ENCODE measurements around the gene ETFA.
A peak's percentile ranks its signal among the peaks of the same experiment; 100 is the strongest.

ETFA gene

DNA sequence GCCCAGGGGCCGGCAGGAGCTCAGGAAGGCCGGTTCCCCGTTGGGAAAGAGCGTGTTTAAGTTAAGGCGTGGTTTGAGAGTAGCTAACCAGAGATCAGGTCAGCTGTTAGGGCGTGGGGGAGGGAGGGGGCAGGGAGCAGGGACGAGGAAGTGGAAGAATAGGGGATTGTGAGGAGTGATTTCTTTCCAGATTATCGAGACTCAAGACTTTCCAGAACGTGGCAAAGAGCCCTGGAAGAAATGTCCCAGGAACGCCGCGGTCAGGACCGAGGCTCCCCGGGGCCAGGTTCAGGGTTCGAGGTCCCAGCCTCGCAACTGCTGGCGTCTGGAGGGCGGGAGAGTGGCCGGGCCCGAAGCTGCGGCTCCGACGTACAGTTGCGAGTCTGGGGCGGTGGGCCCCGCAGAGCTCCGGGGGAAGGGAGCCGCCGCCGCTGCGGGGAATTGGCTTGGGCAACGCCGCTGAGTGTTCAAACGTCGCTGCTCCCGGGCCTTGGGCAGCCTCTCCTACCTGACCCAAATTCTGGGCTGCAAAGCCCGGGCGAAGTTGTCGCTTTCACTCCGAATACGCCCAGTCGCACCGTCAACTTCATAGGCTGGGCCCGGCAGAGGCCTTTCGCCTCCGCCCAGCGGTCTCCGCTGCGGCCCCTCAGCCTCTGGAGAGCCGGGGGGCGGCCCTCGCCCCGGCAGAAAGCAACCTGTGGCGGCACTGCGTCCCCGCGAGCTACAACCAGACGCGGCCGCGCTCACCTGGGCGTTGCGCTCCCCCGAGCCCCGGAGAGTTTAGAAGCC, 34.8 kb upstream of the ETFA start:
- peaks cover 99% of the 10 kb centered on the region for H3K27me3 ChIP-seq (ENCODE audit: insufficient read depth, low read length)
- no peak overlapping the region for H3K27ac ChIP-seq (ENCODE audit: low read length)
- H3K9ac ChIP-seq (ENCODE audit: low read depth, low read length), result no peak overlapping the region; the same call in 1 of the 2 replicates
- H3K9me3 ChIP-seq (ENCODE audit: insufficient read depth, low read depth, low read length), result no peaks in the 10 kb centered on the region; the same call in none of the 2 replicates
- no peaks in the 10 kb centered on the region for H3K36me3 ChIP-seq (ENCODE audit: insufficient read depth, low read depth, low read length)
- H3K4me1 ChIP-seq (ENCODE audit: insufficient read depth, low read length), result no peaks in the 10 kb centered on the region
- peak overlapping the region; percentile 69 for H3K4me3 ChIP-seq (ENCODE audit: low read length)

DNA sequence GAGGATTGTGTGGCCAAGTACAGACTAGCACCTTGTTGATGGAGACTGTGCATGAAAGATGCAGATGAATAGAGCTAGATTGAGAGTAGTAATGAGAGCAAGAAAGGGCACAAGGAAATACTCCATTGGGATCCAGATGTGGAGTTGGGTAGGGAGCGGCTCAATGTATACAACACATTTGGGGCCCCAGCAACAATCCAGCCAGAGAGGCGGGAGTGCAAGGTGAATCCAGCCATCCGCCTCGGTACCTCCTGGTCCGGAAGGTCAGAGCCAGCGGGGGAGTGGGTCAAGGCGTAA, 34.3 kb upstream of the ETFA start:
- H3K4me3 ChIP-seq (ENCODE audit: low read length), result peak overlapping the region; percentile 69
- peaks cover 100% of the 10 kb centered on the region for H3K27me3 ChIP-seq (ENCODE audit: insufficient read depth, low read length)
- no peak overlapping the region for H3K9ac ChIP-seq (ENCODE audit: low read depth, low read length)
- no peaks in the 10 kb centered on the region for H3K36me3 ChIP-seq (ENCODE audit: insufficient read depth, low read depth, low read length)
- no peak overlapping the region for H3K27ac ChIP-seq (ENCODE audit: low read length)
- H3K9me3 ChIP-seq (ENCODE audit: insufficient read depth, low read depth, low read length), result no peaks in the 10 kb centered on the region; the same call in none of the 2 replicates
- peaks cover 3% of the 10 kb centered on the region; the same call in 1 of the 2 replicates for H3K4me1 ChIP-seq (ENCODE audit: insufficient read depth, low read length)

GRCh38 chr15:76344893-76345582, 33.8 kb upstream of the ETFA start:
- Histone ChIP-seq H3K27ac (ENCODE audit: low read length) (no peak overlapping the region), H3K4me3 (ENCODE audit: low read length) (peak overlapping the region; percentile 69), H3K4me1 (ENCODE audit: insufficient read depth, low read length) (peaks cover 6% of the 10 kb centered on the region; the same call in 1 of the 2 replicates), H3K9ac (ENCODE audit: low read depth, low read length) (no peak overlapping the region), H3K36me3 (ENCODE audit: insufficient read depth, low read depth, low read length) (no peaks in the 10 kb centered on the region), H3K27me3 (ENCODE audit: insufficient read depth, low read length) (peaks cover 100% of the 10 kb centered on the region), H3K9me3 (ENCODE audit: insufficient read depth, low read depth, low read length) (no peaks in the 10 kb centered on the region; the same call in none of the 2 replicates)

- Histone ChIP-seq H3K4me1 (ENCODE audit: insufficient read depth, low read length) (peaks cover 6% of the 10 kb centered on the region; the same call in 1 of the 2 replicates), H3K36me3 (ENCODE audit: insufficient read depth, low read depth, low read length) (no peaks in the 10 kb centered on the region), H3K4me3 (ENCODE audit: low read length) (no peak overlapping the region), H3K27me3 (ENCODE audit: insufficient read depth, low read length) (peaks cover 100% of the 10 kb centered on the region), H3K9ac (ENCODE audit: low read depth, low read length) (no peak overlapping the region), H3K9me3 (ENCODE audit: insufficient read depth, low read depth, low read length) (peaks cover 4% of the 10 kb centered on the region), H3K27ac (ENCODE audit: low read length) (no peak overlapping the region)
Measured at GRCh38 chr15:76343313-76343996, 32.2 kb upstream of the ETFA start.

- Histone ChIP-seq H3K27me3 (ENCODE audit: insufficient read depth, low read length) (peaks cover 100% of the 10 kb centered on the region), H3K4me1 (ENCODE audit: insufficient read depth, low read length) (peaks cover 6% of the 10 kb centered on the region; the same call in 1 of the 2 replicates), H3K36me3 (ENCODE audit: insufficient read depth, low read depth, low read length) (no peaks in the 10 kb centered on the region), H3K9me3 (ENCODE audit: insufficient read depth, low read depth, low read length) (peaks cover 4% of the 10 kb centered on the region), H3K27ac (ENCODE audit: low read length) (no peak overlapping the region), H3K9ac (ENCODE audit: low read depth, low read length) (no peak overlapping the region), H3K4me3 (ENCODE audit: low read length) (no peak overlapping the region)
Measured at GRCh38 chr15:76342382-76343201, 31.3 kb upstream of the ETFA start.

DNA sequence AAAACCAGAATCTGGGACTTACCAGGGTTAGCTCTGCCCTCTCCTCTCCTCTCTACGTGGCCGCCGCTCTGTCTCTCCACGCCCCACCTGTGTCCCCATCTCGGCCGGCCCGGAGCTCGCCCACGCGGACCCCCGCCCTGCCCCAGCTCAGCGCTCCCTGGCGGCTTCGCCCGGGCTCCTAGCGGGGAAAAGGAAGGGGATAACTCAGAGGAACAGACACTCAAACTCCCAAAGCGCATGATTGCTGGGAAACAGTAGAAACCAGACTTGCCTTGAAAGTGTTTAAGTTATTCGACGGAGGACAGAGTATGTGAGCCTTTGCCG, 30.8 kb upstream of the ETFA start:
- no peak overlapping the region for H3K9ac ChIP-seq (ENCODE audit: low read depth, low read length)
- no peak overlapping the region for H3K27ac ChIP-seq (ENCODE audit: low read length)
- H3K9me3 ChIP-seq (ENCODE audit: insufficient read depth, low read depth, low read length), result peaks cover 4% of the 10 kb centered on the region
- H3K36me3 ChIP-seq (ENCODE audit: insufficient read depth, low read depth, low read length), result no peaks in the 10 kb centered on the region
- H3K27me3 ChIP-seq (ENCODE audit: insufficient read depth, low read length), result peaks cover 100% of the 10 kb centered on the region
- H3K4me3 ChIP-seq (ENCODE audit: low read length), result peak overlapping the region; percentile 58; the same call in 1 of the 2 replicates
- peaks cover 6% of the 10 kb centered on the region; the same call in 1 of the 2 replicates for H3K4me1 ChIP-seq (ENCODE audit: insufficient read depth, low read length)

GRCh38 chr15:76341366-76342057, 30.2 kb upstream of the ETFA start:
- Histone ChIP-seq H3K4me3 (ENCODE audit: low read length) (peak overlapping the region; percentile 58; the same call in 1 of the 2 replicates), H3K36me3 (ENCODE audit: insufficient read depth, low read depth, low read length) (no peaks in the 10 kb centered on the region), H3K9me3 (ENCODE audit: insufficient read depth, low read depth, low read length) (peaks cover 4% of the 10 kb centered on the region), H3K27me3 (ENCODE audit: insufficient read depth, low read length) (peaks cover 100% of the 10 kb centered on the region), H3K4me1 (ENCODE audit: insufficient read depth, low read length) (peaks cover 6% of the 10 kb centered on the region; the same call in 1 of the 2 replicates), H3K27ac (ENCODE audit: low read length) (no peak overlapping the region), H3K9ac (ENCODE audit: low read depth, low read length) (no peak overlapping the region)

GRCh38 chr15:76340803-76341365, 29.6 kb upstream of the ETFA start:
- H3K27ac ChIP-seq (ENCODE audit: low read length), result no peak overlapping the region
- H3K9me3 ChIP-seq (ENCODE audit: insufficient read depth, low read depth, low read length), result peaks cover 4% of the 10 kb centered on the region
- no peak overlapping the region; the same call in 1 of the 2 replicates for H3K9ac ChIP-seq (ENCODE audit: low read depth, low read length)
- H3K4me1 ChIP-seq (ENCODE audit: insufficient read depth, low read length), result peaks cover 6% of the 10 kb centered on the region; the same call in 1 of the 2 replicates
- H3K4me3 ChIP-seq (ENCODE audit: low read length), result peak overlapping the region; percentile 58
- H3K36me3 ChIP-seq (ENCODE audit: insufficient read depth, low read depth, low read length), result no peaks in the 10 kb centered on the region
- H3K27me3 ChIP-seq (ENCODE audit: insufficient read depth, low read length), result peaks cover 100% of the 10 kb centered on the region

GRCh38 chr15:76340198-76340802, 29.0 kb upstream of the ETFA start:
- peak overlapping the region; percentile 58; the same call in 1 of the 2 replicates for H3K4me3 ChIP-seq (ENCODE audit: low read length)
- no peak overlapping the region for H3K27ac ChIP-seq (ENCODE audit: low read length)
- no peak overlapping the region; the same call in 1 of the 2 replicates for H3K9ac ChIP-seq (ENCODE audit: low read depth, low read length)
- H3K27me3 ChIP-seq (ENCODE audit: insufficient read depth, low read length), result peaks cover 100% of the 10 kb centered on the region
- no peaks in the 10 kb centered on the region for H3K36me3 ChIP-seq (ENCODE audit: insufficient read depth, low read depth, low read length)
- H3K9me3 ChIP-seq (ENCODE audit: insufficient read depth, low read depth, low read length), result peaks cover 4% of the 10 kb centered on the region
- peaks cover 6% of the 10 kb centered on the region; the same call in 1 of the 2 replicates for H3K4me1 ChIP-seq (ENCODE audit: insufficient read depth, low read length)
